H1 (cell line): Measurements from ENCODE around the gene GLUL. TPM values are rescaled to one million over a fixed set of nuclear protein-coding genes. Genes with fewer than 3 reads are reported as not detected.

Experiments
- PHF8 ChIP-seq: fragments of 200-600 bp; sonication (generic); conservative IDR thresholded peaks from 2 replicates; pipeline ENCODE4 v1.7.1; 2012; ENCODE audit warnings: low read depth, mild to moderate bottlenecking, inconsistent platforms, low read length, moderate library complexity
- SP4 ChIP-seq: IDR thresholded peaks from 2 replicates; pipeline ENCODE4 v1.6.1; 2012; ENCODE audit warnings: low read length, inconsistent platforms
- polyA plus RNA-seq, 7 experiments: library from polyadenylated mRNA; depleted of rRNA in 3 of 7; stranded (reverse) in 5 of 7; unstranded in 2 of 7; fragments of >200 nt in 5 of 7; fragments of 200-250 nt in 2 of 7; gene quantifications; 1 replicate in 5 of 7; 2 replicates in 1 of 7; 4 replicates in 1 of 7; pipeline versions ENCODE4 v1.2.1 to v1.2.3, GENCODE V29; 2011 to 2013; ENCODE audit warnings: missing spikeins in 2 of 7, mixed read lengths in 2 of 7
- total RNA-seq: library from RNA; stranded (reverse); fragmentation: NEBNext Ultra II Directional; extraction: Animal tissue kit (Norgen Biotek cat#: 25700); gene quantifications from 2 replicates; pipeline ENCODE4 v1.2.1, GENCODE V29; 2021

GLUL gene
- total and polyA plus RNA-seq, 2 of the 8 experiments (the other 6 are each of a cell fraction or from before 2014, with no cell fraction given): 261 to 453 TPM

DNA sequence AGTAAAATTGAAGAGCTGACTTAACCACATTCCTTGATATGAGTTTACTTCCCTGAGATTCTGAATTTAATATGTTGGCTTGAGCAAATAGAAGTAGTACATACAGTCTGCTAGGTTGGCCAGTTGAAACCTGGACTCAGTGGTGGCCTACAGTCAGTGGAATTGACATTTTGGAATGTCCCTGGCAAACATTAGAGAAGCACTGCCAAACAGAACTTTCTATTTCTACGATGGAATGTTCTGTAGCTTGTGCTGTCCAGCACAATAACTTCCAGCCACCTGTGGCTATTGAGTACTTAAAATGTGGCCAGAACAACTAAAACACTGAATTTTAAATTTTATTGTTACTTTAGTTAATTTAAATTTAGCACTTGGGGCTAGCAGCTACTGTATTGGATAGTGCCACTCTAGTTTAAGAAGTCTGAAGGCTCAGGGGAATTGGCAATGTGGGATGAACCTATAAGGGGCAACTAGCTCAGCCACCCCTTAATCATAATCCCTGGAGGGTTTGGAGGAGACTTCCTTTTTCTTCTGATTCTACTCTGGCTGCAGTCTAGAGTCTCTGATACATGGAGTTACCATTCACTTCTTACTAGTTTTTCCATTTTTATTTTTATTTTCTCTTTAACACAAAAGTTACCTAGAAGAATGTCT is 19.2 kb upstream of the GLUL start (continued):
- TF ChIP-seq SP4 (no peak), PHF8 (no peak)
